HG03575 (cell line): ENCODE results near the gene SNX21.

Experiments used
- ATAC-seq: cut with Tn5 transposase; IDR thresholded peaks from one replicate; pipeline ENCODE4 v1.9.1; 2021; ENCODE audit not compliant: unreplicated experiment, insufficient number of reproducible peaks, low FRiP score; ENCODE audit errors: extremely low read depth

SNX21 gene

GRCh38 chr20:45845452-45845851 lies 11.9 kb downstream of the SNX21 start:
- no peak for ATAC-seq

DNA sequence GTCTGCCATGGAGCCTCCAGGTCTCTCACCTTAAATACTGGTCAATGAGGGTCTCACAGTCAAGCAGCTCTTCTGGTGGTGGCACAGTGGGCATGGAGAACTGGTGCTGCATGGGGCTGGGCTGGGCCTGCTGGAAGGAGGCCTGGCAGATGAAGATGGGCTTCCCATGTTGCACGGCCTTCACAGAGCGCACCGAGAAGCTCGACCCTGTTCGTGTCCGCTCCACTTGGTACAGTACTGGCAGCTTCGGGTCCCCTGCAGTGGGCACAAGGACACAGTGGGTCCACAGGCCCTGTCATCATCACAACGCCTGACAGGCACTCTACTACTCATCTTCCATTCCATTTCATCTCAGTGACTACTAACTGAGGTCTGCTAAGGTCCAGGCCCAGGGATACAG lies 14.8 kb downstream of the SNX21 start:
- no peak for ATAC-seq

GRCh38 chr20:45848969-45849582 lies 15.5 kb downstream of the SNX21 start:
- no peak for ATAC-seq

- no peak for ATAC-seq
Measured at GRCh38 chr20:45850238-45850637, 16.6 kb downstream of the SNX21 start.

- ATAC-seq = no peak
Measured at GRCh38 chr20:45850926-45851325, 17.3 kb downstream of the SNX21 start.

- ATAC-seq = no peak
Measured at GRCh38 chr20:45851501-45851900, 17.9 kb downstream of the SNX21 start.

DNA sequence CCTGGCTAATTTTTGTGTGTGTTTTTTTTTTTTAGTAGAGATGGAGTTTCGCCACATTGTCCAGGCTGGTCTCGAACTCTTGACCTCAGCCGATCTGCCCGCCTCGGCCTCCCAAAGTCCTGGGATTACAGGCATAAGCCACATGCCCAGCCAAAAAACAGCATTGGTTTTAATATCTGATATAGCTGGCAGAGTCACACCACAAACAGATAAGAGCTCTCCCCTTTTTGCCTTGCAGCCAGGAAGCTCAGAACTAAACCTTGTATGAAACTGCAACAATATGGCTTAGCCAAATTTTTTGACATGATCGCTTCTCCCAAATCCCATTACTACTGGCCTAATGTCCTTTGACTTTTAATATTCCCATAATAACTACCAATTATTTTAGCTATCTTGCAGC lies 18.7 kb downstream of the SNX21 start:
- ATAC-seq = no peak

DNA sequence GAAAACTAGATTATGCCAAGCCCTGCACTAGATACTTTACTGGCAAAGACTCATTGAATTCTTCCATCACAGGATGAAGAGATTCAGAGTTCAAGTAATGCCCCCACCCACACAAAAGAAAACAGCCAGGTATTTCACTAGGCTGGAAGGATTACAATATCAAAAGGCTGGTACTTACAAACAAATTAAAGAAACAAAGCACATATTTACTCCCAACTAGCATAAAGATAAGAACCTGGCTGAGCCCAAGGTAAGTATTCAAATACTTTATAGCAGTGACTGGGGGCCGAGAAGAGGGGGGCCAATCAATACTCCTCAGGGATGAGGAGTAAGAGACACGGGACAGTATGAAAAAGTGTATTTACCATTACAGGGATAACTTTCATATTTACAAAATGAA lies 19.9 kb downstream of the SNX21 start:
- no peak for ATAC-seq

- ATAC-seq = peak; percentile 71
Measured at GRCh38 chr20:45857114-45857881, 23.7 kb downstream of the SNX21 start, which contains the start of the genes ACOT8 and ZSWIM3. Gene ACOT8, minus strand, starts transcription at chr20:45857392. Its CDS starts 77 bp downstream, at chr20:45857315. Gene ZSWIM3, plus strand, starts transcription at chr20:45857614. Its CDS starts 212 bp downstream, at chr20:45857826.

DNA sequence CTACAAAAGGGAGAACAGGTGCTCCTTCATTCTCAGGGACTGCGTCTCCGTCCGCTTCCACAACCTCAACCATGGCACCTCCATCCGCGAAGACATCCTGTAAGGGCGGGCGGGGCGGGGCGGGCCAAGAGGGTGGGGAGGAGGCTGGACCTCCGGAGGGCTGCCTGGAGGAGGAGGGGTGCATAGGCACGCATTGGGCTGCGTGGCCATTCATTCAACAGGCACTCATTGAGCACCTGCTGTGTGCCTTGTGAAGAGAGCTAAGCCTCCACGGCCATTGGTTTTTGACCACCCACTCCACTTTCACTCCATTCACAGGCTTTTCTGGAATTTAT lies 24.2 kb downstream of the SNX21 start:
- no peak for ATAC-seq

GRCh38 chr20:45859916-45860315 lies 26.3 kb downstream of the SNX21 start:
- no peak for ATAC-seq

DNA sequence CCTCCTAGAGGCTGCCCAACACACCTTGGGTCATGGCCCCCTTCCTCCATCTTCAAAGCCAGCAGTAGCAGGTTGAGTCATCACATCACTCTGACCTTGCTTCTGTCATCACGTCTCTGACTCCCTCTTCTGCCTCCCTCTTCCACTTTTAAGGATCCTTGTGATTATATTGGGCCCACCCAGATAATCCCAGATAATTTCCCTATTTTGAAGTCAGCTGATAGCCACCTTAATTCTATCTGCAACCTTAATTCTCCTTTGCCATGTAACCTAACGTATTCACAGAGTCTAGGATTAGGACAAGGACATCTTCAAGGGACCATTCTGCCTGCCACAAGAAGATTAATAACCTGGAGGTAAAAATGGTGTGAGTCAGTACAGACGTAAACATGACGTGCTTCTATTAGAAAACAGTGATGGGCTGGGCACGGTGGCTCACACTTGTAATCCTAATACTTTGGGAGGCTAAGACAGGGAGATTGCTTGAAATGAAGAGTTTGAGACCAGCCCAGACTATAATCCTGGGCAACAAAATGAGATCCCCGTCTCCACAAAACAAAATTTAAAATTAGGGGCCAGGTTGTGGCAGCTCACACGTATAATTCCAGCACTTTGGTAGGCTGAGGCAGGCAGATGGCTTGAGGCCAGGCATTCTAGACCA lies 27.1 kb downstream of the SNX21 start:
- ATAC-seq = no peak

DNA sequence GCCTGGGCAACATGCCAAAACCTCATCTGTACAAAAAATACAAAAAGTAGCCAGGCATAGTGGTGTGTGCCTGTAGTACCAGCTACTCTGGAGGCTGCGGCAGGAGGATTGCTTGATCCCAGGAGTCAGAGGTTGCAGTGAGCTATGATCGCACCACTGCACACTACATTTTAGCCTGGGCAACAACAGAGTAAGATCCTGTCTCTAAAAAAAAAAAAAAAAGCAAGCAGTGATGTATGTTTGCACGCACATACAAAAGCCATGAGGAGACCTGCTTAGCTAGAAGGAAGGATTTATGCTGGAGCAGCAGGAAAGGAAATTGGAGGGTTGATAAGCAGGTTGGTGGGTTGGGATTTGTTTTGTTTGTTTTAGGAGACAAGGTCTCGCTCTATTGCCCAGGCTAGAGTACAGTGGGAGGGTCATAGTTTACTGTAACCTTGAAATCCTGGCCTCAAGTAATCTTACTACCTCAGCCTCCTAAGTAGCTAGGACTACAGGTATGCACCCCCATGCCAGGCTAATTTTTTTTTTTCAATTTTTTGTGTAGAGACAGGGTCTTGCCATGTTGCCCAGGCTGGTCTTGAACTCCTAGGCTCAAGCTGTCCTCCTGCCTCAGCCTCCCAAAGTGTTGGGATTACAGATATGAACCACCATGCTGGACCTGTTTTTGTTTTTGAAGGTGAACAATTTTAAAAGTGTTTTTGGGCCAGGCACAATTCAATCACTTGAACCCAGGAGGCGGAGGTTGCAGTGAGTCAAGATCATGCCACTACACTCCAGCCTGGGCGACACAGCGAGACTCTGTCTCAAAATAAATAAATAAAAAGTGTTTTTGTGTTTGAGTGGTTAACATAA lies 27.8 kb downstream of the SNX21 start:
- no peak for ATAC-seq

- no peak for ATAC-seq
Measured at GRCh38 chr20:45863543-45864470, 30.2 kb downstream of the SNX21 start.

- ATAC-seq = no peak
Measured at GRCh38 chr20:45866454-45866853, 32.9 kb downstream of the SNX21 start.

DNA sequence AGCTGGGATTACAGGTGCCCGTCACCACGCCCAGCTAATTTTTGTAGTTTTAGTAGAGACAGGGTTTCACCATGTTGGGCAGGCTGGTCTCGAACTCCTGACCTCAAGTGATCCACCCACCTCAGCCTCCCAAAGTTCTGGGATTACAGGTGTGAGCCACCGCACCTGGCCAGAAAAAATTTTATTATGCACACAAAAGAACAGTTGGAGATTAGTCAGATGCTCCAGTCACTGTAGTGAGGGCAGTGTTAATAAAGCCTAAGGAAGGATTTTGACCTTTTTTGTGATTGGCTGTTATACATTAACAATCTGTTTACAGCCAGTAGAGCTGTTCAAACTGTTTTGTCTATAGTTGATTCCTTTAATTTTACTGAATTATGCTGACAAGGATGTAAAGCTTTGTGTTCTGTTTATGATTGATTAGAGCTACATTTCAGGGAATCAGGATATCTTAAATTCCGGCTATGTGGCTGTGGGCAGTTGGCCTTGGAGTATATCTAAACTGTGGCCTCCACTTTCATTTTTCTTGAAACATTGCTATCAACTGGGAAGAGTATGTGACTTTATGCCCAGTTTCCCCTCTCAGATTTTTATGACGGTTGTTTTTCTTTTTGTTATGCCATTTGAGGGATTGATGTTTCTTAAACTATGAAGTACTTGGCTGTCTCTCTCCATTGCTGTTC lies 33.7 kb downstream of the SNX21 start:
- ATAC-seq = no peak

DNA sequence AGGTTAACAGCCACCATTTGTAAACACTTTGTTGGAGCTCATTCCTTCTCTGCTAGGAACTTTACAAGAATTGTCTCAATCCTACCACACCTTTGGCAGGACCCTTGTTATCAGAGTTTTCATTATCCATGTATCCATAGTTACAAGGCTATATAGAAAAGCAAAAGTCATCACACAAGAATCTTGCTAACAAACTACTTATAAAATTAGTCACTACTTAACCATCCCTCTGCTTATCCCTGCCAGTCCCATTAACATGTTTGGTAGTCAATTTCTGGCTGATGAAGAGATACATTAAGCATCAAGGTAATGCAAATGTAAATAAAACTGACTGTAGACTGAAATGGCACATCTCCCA lies 34.2 kb downstream of the SNX21 start:
- ATAC-seq = no peak

- ATAC-seq = no peak
Measured at GRCh38 chr20:45872626-45873025, 39.0 kb downstream of the SNX21 start.
